HG02938 (cell line): ENCODE results near the gene IFT25.

Source experiments
- ATAC-seq: cut with Tn5 transposase; IDR thresholded peaks from one replicate; pipeline ENCODE4 v1.9.1; 2021; ENCODE audit warnings: mild to moderate bottlenecking, moderate library complexity; ENCODE audit not compliant: unreplicated experiment

IFT25 gene

DNA sequence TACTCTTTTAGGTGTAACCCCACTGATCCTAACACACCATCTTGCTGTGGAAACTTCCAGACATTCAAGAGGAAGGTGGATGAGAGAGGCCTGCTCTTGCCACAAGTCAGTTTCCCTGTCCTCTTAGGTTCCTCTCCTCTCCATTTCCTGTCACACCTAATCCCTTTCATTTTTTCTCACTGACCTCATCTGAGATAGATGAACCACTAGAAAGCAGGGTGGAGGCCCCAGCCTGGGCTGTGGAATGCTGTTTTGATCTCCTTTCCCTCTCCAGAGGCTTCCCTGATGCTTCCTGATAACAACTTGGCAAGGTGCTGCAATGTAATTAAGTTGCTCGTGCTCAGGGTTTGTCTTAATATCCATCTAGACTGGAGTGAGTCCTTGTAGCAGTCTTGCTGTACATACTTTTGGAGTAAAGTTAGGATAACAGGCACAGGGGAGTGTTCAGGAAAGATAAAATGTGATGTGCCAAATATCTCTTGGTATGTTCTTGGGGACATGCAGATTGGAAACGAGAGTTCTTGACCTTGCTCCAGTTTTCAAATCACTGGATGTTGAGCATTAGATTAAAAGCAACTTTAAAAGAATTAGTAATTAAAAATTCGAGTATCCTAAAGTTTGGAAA is 11.8 kb upstream of the IFT25 start:
- ATAC-seq, result no peak

GRCh38 chr1:53956308-53957168 is 11.0 kb upstream of the IFT25 start:
- no peak for ATAC-seq

- ATAC-seq, result no peak
Observed at GRCh38 chr1:53954128-53954527, 8.6 kb upstream of the IFT25 start.

DNA sequence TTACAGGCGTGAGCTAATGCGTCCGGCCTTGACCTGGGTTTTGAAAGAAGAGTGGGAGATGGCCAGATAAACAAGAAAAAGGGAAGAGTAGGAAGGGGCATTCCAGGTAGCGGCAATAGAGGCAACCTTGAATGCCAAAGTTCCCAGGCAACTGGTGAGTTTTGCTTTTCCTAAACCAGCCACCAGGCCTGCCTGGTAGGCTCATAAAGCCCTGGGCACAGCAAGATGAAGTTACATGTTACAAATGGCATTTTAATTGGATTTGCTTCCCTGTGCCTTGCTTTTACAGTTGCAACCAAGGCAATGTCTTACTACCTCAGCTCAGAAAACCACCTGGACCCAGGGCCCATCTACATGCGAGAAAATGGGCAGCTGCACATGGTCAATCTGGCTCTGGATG is 6.2 kb upstream of the IFT25 start:
- ATAC-seq, result no peak

- ATAC-seq, result no peak
Observed at GRCh38 chr1:53949023-53949990, 3.8 kb upstream of the IFT25 start.

DNA sequence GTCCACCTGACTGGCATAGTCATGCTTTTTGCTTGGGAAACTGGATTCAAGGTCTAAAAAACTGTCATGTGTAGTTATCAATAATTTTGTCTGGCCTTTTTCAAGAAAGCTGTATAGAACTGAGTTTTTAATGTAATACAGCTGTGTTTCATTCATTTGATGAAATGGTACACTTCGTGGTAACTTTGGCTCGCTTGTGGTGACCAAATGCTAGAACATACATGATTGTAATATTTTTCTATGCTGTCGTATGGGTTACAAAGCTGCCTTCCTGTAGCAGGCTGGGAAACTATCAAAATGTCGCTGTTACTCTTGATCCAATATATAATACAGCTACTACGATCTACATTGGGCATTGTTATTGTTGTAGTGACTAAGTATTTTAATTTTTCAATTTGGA is 2.8 kb upstream of the IFT25 start:
- ATAC-seq, result no peak

DNA sequence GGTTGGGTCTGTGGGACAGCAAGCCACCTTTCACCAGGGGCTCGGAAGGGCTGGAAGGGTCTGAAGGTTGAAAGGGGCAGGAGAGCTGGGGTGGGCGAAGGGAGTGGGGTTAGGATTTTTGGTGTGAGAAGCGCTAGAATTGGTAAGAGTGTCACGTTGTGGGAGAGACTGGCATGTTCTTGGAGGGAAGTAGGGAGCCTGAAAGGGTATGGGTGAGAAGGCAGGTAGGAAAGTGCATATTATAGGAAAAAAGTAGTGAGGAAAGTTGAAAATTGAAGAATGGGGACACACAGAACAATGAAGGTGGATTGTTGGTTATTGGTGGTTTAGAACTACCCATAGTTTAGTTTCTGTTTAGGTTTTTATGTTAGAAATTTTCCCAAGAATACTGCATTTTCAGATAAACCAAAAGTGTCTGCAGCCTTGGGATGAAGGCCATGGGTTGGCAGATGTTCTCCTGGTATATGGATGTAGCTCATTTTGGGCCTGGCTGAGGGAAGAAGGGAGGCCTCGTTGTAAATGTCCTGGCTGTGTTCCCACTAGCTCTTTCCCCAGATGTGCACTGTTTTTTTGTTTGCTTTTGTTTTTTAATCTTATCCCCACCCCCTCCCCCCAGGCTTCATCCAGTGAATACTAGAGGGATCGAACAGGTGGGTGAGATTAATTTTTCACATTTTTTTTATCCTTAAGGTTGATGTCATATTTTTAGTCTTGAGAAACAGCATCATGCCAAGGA is 1.8 kb upstream of the IFT25 start:
- no peak for ATAC-seq

- peak; percentile 63 for ATAC-seq
Observed at GRCh38 chr1:53946252-53947171, 1.0 kb upstream of the IFT25 start, which contains the start of gene LRRC42. Gene LRRC42 (plus strand): TSS chr1:53946350. CDS start chr1:53952000, 5,650 bp downstream.

DNA sequence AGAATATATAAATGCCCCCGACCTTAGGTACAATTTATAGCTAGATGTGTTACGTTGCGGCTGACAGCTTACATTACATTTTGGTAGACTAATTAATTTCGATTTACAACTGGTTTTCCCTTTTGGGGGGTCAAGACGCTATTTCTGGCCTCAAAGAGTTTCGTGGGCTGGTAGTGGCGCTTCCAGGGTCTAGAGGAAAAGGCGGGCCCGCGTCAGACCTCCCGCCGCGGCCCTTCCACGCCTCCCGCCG is 391 bp downstream of the IFT25 start:
- ATAC-seq, result no peak

- ATAC-seq, result no peak
Observed at GRCh38 chr1:53944469-53945182, 873 bp downstream of the IFT25 start.

GRCh38 chr1:53943490-53944043 is 1.9 kb downstream of the IFT25 start:
- no peak for ATAC-seq

GRCh38 chr1:53943090-53943489 is 2.4 kb downstream of the IFT25 start:
- ATAC-seq, result no peak

- ATAC-seq, result no peak
Observed at GRCh38 chr1:53942127-53942957, 3.2 kb downstream of the IFT25 start.

DNA sequence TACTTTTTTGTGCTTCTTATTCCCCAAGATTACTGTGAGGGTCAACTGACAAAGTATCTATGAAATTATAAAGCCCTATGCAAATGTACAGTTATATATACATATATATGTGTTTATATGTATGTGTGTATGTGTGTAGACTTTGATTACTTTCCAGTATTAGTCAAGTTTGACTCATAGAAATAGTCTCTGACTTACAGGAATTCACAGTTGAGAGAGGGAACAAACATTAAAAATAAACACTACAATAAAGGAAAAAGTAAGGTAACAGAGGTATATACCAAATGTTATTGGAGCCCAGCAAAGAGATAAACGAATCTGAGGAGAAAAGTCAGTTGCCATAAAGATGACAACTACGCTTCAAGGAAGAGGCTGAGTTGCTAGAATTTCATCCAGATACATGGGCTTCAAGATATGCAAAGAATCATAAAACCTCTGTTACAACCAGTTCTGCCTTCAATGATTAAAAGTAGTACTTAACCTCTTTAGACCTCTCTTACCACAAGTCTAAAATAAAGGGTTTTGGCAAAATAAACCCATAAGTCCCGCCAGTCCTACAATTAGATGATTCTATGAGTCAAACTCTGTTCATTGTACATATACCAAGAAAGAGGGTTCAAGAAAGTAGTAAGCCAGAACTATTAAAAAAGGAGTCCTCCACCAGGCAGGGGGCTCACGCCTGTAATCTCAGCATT is 7.2 kb downstream of the IFT25 start:
- ATAC-seq, result no peak

GRCh38 chr1:53936430-53936829 is 9.1 kb downstream of the IFT25 start:
- no peak for ATAC-seq

GRCh38 chr1:53934170-53934765 is 11.2 kb downstream of the IFT25 start:
- no peak for ATAC-seq

GRCh38 chr1:53931523-53931922 is 14.0 kb downstream of the IFT25 start:
- ATAC-seq, result no peak
